CD4-positive, alpha-beta T cell treated with Interleukin-6 at 100 ng/mL for 8 hours (primary cell): ENCODE results near the gene SETD9.
A peak's percentile ranks its signal among the peaks of the same experiment; 100 is the strongest.

Source experiments
- DNase-seq: peaks from one replicate; pipeline ENCODE4 v3.0.0-alpha.2; 2020; ENCODE audit warnings: mixed read lengths, low spot score

The SETD9 gene

GRCh38 chr5:56934325-56934724, 24.9 kb downstream of the SETD9 start:
- no peak for DNase-seq

DNA sequence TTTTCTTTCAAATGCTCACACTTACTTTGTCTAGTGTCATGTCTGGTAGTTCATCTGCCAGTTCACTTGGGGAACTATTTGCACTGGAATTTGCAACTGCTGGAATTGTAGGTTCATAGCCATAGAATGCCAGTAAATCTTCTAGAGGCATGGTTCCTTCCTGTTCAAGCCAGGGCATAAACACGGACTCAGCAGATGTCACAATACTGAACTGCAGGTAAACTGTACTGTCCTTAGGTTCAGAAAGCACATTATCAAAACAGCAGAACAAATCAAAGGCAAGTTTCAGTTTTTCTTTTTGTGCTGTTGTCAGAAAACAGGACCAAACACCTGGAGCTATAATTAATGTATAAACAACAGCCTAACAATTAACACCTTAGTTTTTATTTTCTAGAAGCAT, 29.5 kb downstream of the SETD9 start:
- DNase-seq = no peak

- no peak for DNase-seq
Observed at GRCh38 chr5:56941981-56942380, 32.6 kb downstream of the SETD9 start.

DNA sequence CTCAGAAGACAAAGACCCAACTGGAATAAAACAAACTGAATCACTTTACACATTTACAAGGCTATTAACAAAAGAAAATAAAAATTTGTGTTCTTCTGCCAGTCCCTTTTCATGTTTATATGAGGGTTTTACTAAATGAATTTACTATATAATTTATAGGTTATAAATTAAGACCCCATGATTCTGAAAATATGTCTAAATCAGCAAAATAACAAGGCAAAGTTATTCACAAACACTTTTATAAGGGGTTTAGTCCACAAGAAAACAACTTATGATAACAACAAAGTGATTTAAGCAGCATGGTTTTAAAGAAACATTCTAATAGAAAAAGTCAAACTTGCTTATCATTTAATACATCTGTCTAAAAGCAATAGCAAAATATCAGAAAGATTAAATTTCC, 37.7 kb downstream of the SETD9 start:
- DNase-seq = no peak

- peak; percentile 40 for DNase-seq
Observed at GRCh38 chr5:56950626-56951125, 41.3 kb downstream of the SETD9 start.

- DNase-seq = no peak
Observed at GRCh38 chr5:56951126-56951945, 41.9 kb downstream of the SETD9 start.

GRCh38 chr5:56951946-56952691, 42.7 kb downstream of the SETD9 start, which contains the start of gene MIER3:
Gene MIER3 (minus strand): TSS chr5:56952123. CDS start chr5:56952102, 21 bp downstream.
- peak; percentile 71 for DNase-seq

GRCh38 chr5:56954262-56954661, 44.9 kb downstream of the SETD9 start:
- no peak for DNase-seq

DNA sequence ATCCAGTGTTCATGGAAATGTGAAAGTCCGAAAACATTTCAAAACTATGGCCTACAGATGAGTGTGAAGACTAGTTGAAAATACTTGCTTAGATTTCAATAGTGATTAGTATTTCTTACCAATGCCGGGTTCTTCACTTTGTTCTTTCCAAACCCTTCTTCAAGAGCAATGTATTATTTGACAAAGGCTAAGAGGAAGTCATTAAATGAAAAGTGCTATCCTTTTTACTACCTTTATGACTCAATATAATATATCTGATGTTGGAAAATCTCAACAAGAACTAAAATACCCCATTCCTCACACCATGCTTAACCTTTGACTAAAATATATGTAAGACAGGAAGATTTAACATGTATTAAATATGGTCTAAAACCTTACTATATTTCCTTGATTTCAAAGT, 49.2 kb downstream of the SETD9 start:
- DNase-seq = no peak

- DNase-seq = no peak
Observed at GRCh38 chr5:56959326-56959725, 49.9 kb downstream of the SETD9 start.

DNA sequence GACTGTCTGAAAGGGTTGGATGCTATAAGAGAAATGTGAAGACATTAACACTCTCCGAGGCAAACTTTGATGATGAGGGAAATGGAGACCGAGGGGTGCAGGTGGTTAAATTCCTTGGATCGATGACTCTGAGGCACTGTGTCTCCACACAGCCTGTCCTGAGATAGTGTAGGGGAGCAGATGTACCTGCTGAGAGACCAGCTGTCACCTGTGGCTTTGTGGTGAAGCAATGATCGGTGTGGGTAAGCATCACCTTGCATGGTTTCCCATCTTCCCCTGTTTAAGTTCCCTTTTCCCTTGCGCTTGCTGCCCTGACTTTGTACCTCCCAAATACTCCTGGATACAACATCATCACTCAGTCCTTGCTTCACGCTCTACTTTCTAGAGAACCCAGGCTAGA, 52.4 kb downstream of the SETD9 start:
- DNase-seq = no peak

DNA sequence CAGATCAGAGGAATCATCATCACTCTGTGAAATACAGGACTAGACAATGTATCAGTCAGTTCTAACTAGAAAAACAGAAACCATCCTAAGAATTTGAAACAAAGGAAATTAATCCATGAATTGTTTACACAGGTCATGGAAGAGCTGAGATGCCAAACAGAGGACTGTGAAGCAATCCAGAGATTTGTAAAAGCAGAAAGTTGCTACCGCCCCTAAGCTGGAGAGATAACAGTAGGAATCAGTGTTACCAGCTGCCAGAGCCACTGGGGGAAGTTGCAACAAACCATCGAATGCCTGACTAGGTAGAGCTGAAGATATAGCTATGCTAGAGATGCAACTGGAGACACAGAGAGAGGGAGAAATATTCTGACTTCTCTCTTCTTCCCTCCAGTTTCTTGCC, 52.9 kb downstream of the SETD9 start:
- no peak for DNase-seq

GRCh38 chr5:56963246-56963645, 53.9 kb downstream of the SETD9 start:
- DNase-seq = no peak

GRCh38 chr5:56964173-56964572, 54.8 kb downstream of the SETD9 start:
- no peak for DNase-seq
